ENCODE results near the gene CAMK4.
"Not testable (repeated sequence)": the region's sequence is repeated elsewhere in the genome, so short reads cannot be mapped to it uniquely, and the experiment has no call there.

CAMK4 gene

GRCh38 chr5:111229871-111230810 lies 6.0 kb downstream of the CAMK4 start:
- DNase-seq, result no peak

GRCh38 chr5:111231119-111231518 lies 6.9 kb downstream of the CAMK4 start:
- DNase-seq, result no peak

- no peak for DNase-seq
Observed at GRCh38 chr5:111232311-111233051, 8.3 kb downstream of the CAMK4 start.

GRCh38 chr5:111233052-111233374 lies 8.8 kb downstream of the CAMK4 start:
- DNase-seq, result no peak

- DNase-seq, result no peak
Observed at GRCh38 chr5:111234125-111234524, 9.9 kb downstream of the CAMK4 start.

GRCh38 chr5:111235635-111236034 lies 11.5 kb downstream of the CAMK4 start:
- DNase-seq, result no peak

GRCh38 chr5:111236348-111236747 lies 12.2 kb downstream of the CAMK4 start:
- DNase-seq, result no peak

GRCh38 chr5:111236995-111237394 lies 12.8 kb downstream of the CAMK4 start:
- no peak for DNase-seq

- DNase-seq, result no peak
Observed at GRCh38 chr5:111237470-111237869, 13.3 kb downstream of the CAMK4 start.

GRCh38 chr5:111238431-111239225 lies 14.4 kb downstream of the CAMK4 start:
- DNase-seq, result no peak

- DNase-seq, result no peak
Observed at GRCh38 chr5:111241696-111242095, 17.5 kb downstream of the CAMK4 start.

- DNase-seq, result no peak
Observed at GRCh38 chr5:111242606-111243005, 18.4 kb downstream of the CAMK4 start.

GRCh38 chr5:111243318-111243717 lies 19.1 kb downstream of the CAMK4 start:
- no peak for DNase-seq

- DNase-seq, result no peak
Observed at GRCh38 chr5:111245654-111246053, 21.5 kb downstream of the CAMK4 start.

GRCh38 chr5:111246459-111246858 lies 22.3 kb downstream of the CAMK4 start:
- DNase-seq, result no peak

GRCh38 chr5:111248571-111248970 lies 24.4 kb downstream of the CAMK4 start:
- no peak for DNase-seq

GRCh38 chr5:111251921-111252320 lies 27.7 kb downstream of the CAMK4 start:
- DNase-seq, result no peak

- DNase-seq, result no peak
Observed at GRCh38 chr5:111252799-111253545, 28.8 kb downstream of the CAMK4 start.

- peak; percentile 85 for DNase-seq
Observed at GRCh38 chr5:111254613-111255012, 30.4 kb downstream of the CAMK4 start.

- no peak for DNase-seq
Observed at GRCh38 chr5:111255169-111255568, 31.0 kb downstream of the CAMK4 start.

GRCh38 chr5:111256128-111256527 lies 31.9 kb downstream of the CAMK4 start:
- no peak for DNase-seq

- not testable (repeated sequence) for DNase-seq
Observed at GRCh38 chr5:111257610-111258009, 33.4 kb downstream of the CAMK4 start.

GRCh38 chr5:111259636-111260035 lies 35.5 kb downstream of the CAMK4 start:
- DNase-seq, result no peak
